CD4-positive, alpha-beta T cell (primary cell): ENCODE data around the gene HTR4. TPM values are rescaled to one million over a fixed set of nuclear protein-coding genes. Genes with fewer than 3 reads are reported as not detected.

Experiments
- ATAC-seq: fragments of 200-7000 bp; cut with Tn5 transposase; one replicate; pipeline ENCODE4 v1.10.0; 2022; ENCODE audit warnings: mild to moderate bottlenecking; ENCODE audit not compliant: poor library complexity
- CTCF ChIA-PET: fragments of 350-600 bp; sonication (Branson Sonifier 250); formaldehyde crosslinking; loops from one replicate; lab custom pipeline; 2021; ENCODE audit warnings: antibody characterized with exemption, inconsistent platforms; lab: Charles Lee
- POLR2A ChIA-PET: fragments of 350-600 bp; sonication (Branson Sonifier 250); formaldehyde crosslinking; loops from one replicate; lab custom pipeline; 2021; ENCODE audit warnings: antibody characterized with exemption, inconsistent platforms; lab: Charles Lee
- DNase-seq, 14 experiments: peaks; one replicate each; pipeline ENCODE4 v3.0.0-alpha.2; 2013 to 2020; ENCODE audit warnings: mixed read lengths in 2 of 14
- H3K27ac ChIP-seq, 2 donors: one replicate each; pipeline versions ENCODE4 v1.5.1 to v1.7.0; 2013; ENCODE audit warnings: low read length in 2 of 2, low read depth in 1 of 2, mild to moderate bottlenecking in 1 of 2
- H3K27me3 ChIP-seq, 2 experiments: 1 replicate in 1 of 2; 2 replicates in 1 of 2; pipeline versions ENCODE4 v1.6.1 to v1.7.0; 2013; ENCODE audit warnings: low read length in 2 of 2, control low read depth in 1 of 2, mild to moderate bottlenecking in 1 of 2, moderate library complexity in 1 of 2; ENCODE audit not compliant: insufficient read depth in 2 of 2, control insufficient read depth in 1 of 2
- H3K36me3 ChIP-seq: one replicate; pipeline ENCODE4 v1.6.1; 2013; ENCODE audit warnings: low read length, control low read depth; ENCODE audit not compliant: insufficient read depth
- H3K4me1 ChIP-seq: one replicate; pipeline ENCODE4 v1.6.1; 2013; ENCODE audit warnings: low read length, control low read depth; ENCODE audit not compliant: insufficient read depth
- H3K4me3 ChIP-seq: one replicate; pipeline ENCODE4 v1.5.1; 2013; ENCODE audit warnings: mild to moderate bottlenecking, low read length, moderate library complexity
- H3K9me3 ChIP-seq, 2 experiments: 1 replicate in 1 of 2; 2 replicates in 1 of 2; pipeline versions ENCODE4 v1.6.1 to v1.7.0; 2013; ENCODE audit warnings: low read length in 2 of 2, mild to moderate bottlenecking in 2 of 2, control low read depth in 1 of 2, moderate library complexity in 1 of 2; ENCODE audit not compliant: control insufficient read depth in 1 of 2, insufficient read depth in 1 of 2
- H3K27ac Mint-ChIP-seq: one replicate; pipeline ENCODE4 v1.8.0; 2020; ENCODE audit warnings: mixed read lengths
- H3K27me3 Mint-ChIP-seq: one replicate; pipeline ENCODE4 v1.8.0; 2021; ENCODE audit warnings: mixed read lengths
- H3K36me3 Mint-ChIP-seq: one replicate; pipeline ENCODE4 v1.8.0; 2021; ENCODE audit warnings: low read depth, mixed read lengths
- H3K4me1 Mint-ChIP-seq: one replicate; pipeline ENCODE4 v1.8.0; 2021; ENCODE audit warnings: low read depth, mixed read lengths
- H3K4me3 Mint-ChIP-seq: one replicate; pipeline ENCODE4 v1.8.0; 2020; ENCODE audit warnings: mild to moderate bottlenecking, mixed read lengths
- H3K9me3 Mint-ChIP-seq: one replicate; pipeline ENCODE4 v1.8.0; 2020; ENCODE audit warnings: mixed read lengths
- intact Hi-C, 2 experiments: fragments of 100-400 bp; cut with DNase I in 1 of 2; cut with micrococcal nuclease in 1 of 2; formaldehyde crosslinking; loops; one replicate each; pipeline versions ENCODE4 v1.15.1 to v1.9.0; 2023 to 2025; cut with DNase I, micrococcal nuclease
- total RNA-seq, 174 experiments: library from RNA in 2 of 174; stranded (reverse) in 2 of 174; gene quantifications; one replicate each; pipeline ENCODE4 v1.2.3 and lab custom pipeline; 2021 to 2026
- TF ChIP-seq, protein P1 (sequence below): fragments of 200-600 bp; IDR thresholded peaks from one replicate; pipeline ENCODE4 v1.8.0; 2022; ENCODE audit warnings: antibody characterized with exemption, mild to moderate bottlenecking

HTR4 gene
- total RNA-seq, 2 experiments from 2014 or later, result not detected

DNA sequence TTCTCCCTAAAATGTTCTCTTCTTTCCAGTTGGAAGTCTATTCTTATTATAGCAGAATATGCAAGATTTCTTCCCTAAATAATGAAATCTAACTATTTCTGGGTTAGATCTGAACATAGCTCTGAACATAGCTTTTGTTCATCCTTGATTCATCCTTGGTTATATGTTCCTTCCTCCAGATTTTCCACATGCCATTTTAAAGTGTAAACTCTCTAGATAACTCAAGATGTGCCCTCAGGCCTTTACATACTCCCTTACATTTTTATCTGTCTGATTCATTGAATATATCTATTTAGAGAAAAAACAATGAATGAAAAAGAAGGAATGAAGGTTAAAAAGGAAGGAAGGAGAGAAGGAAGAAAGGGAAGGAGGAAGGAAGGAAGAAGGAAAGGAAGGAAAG is 169.7 kb downstream of the HTR4 start:
- intact Hi-C loops, result loop anchor here (5.0 to 10.0 kb wide), 2 partner anchors 307 to 310 kb away; no protein-coding TSS in a partner anchor
- H3K4me3 ChIP-seq, result no peak overlapping the region
- H3K27ac ChIP-seq, result no peak overlapping the region
- H3K27me3 ChIP-seq, result peaks cover 2 to 11% of the 10 kb centered on the region in 2 experiments
- H3K36me3 Mint-ChIP-seq, result no peaks in the 10 kb centered on the region
- H3K9me3 ChIP-seq, result no peaks in the 10 kb centered on the region
- H3K36me3 ChIP-seq, result no peaks in the 10 kb centered on the region
- H3K4me3 Mint-ChIP-seq, result no peak overlapping the region
- DNase-seq (no peak), ATAC-seq (no peak)
- no peaks in the 10 kb centered on the region for H3K4me1 ChIP-seq
- ChIA-PET POLR2A (no interaction called here), CTCF (no interaction called here)
- H3K9me3 Mint-ChIP-seq, result no peaks in the 10 kb centered on the region
- no peaks in the 10 kb centered on the region for H3K4me1 Mint-ChIP-seq
- no peak overlapping the region for H3K27ac Mint-ChIP-seq
- H3K27me3 Mint-ChIP-seq, result peaks cover 55% of the 10 kb centered on the region
- TF ChIP-seq, protein P1, sequence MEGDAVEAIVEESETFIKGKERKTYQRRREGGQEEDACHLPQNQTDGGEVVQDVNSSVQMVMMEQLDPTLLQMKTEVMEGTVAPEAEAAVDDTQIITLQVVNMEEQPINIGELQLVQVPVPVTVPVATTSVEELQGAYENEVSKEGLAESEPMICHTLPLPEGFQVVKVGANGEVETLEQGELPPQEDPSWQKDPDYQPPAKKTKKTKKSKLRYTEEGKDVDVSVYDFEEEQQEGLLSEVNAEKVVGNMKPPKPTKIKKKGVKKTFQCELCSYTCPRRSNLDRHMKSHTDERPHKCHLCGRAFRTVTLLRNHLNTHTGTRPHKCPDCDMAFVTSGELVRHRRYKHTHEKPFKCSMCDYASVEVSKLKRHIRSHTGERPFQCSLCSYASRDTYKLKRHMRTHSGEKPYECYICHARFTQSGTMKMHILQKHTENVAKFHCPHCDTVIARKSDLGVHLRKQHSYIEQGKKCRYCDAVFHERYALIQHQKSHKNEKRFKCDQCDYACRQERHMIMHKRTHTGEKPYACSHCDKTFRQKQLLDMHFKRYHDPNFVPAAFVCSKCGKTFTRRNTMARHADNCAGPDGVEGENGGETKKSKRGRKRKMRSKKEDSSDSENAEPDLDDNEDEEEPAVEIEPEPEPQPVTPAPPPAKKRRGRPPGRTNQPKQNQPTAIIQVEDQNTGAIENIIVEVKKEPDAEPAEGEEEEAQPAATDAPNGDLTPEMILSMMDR, result no peak

DNA sequence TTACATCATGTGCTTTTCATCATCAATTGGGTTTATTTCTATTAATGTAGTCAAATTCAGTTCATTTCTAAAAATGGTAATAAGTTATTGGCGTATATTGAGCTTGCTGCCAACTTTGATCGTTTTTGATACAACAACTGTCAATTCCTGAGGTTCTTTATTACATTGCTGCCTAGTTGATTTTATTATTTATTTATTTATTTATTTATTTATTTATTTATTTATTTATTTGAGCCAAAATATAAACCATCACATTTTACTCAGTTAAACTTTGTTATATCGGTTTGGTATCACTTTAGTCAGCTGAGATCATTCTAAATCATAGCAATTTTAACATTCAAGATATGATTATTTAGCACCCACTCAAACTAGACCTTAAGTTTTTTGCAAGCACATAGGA is 170.6 kb downstream of the HTR4 start:
- ChIA-PET CTCF (no interaction called here), POLR2A (no interaction called here)
- Histone ChIP-seq H3K36me3 (no peaks in the 10 kb centered on the region), H3K9me3 (no peaks in the 10 kb centered on the region), H3K27me3 (peaks cover 2 to 11% of the 10 kb centered on the region in 2 experiments), H3K4me3 (no peak overlapping the region), H3K4me1 (no peaks in the 10 kb centered on the region), H3K27ac (no peak overlapping the region)
- intact Hi-C loops, result loop anchor here (5.0 to 10.0 kb wide), 2 partner anchors 306 to 309 kb away; no protein-coding TSS in a partner anchor
- ATAC-seq, result no peak
- H3K4me3 Mint-ChIP-seq, result no peak overlapping the region
- no peaks in the 10 kb centered on the region for H3K4me1 Mint-ChIP-seq
- DNase-seq, result no peak
- no peaks in the 10 kb centered on the region for H3K36me3 Mint-ChIP-seq
- TF ChIP-seq, protein P1, result no peak
- no peaks in the 10 kb centered on the region for H3K9me3 Mint-ChIP-seq
- H3K27ac Mint-ChIP-seq, result no peak overlapping the region
- peaks cover 54% of the 10 kb centered on the region for H3K27me3 Mint-ChIP-seq

DNA sequence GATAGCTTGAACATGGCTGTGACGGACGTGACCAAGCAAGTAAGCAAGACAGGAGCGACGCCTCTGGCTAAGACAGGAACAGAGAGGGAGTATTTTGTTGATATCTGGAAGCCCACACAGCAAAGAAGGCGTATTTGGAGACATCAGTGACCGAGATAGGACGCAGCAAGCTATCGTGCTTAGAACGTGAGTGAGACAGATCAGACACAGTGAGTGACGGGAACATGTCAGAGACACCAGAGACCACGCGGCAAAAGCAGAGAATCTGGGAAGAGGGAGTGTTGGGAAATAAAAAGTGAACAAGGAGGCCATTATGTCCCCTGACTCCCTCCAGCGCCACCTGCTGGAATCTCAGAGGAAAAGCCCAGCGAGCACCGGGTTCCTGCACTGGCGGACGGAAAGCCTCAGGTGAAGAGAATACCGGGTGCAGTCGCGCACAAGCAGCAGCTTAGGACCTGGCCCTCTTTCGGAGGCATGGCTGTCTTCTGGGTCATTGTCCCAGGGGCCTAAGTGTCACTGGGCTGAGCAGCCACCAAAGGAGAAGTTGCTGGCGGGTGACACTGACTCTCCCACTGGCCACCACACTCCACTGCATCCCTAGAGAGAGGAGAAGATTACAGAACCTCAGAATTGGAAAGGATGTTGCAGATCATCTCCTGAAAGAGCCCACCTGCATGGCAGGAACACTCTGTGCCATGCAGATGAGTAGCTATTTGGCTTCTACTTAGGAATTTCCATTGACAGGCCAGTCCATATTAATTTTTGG is 171.4 kb downstream of the HTR4 start:
- H3K36me3 ChIP-seq, result no peaks in the 10 kb centered on the region
- Mint-ChIP-seq H3K27me3 (peaks cover 56% of the 10 kb centered on the region), H3K36me3 (no peaks in the 10 kb centered on the region), H3K4me3 (no peak overlapping the region), H3K4me1 (no peaks in the 10 kb centered on the region), H3K9me3 (no peaks in the 10 kb centered on the region), H3K27ac (no peak overlapping the region)
- H3K27ac ChIP-seq, result no peak overlapping the region
- POLR2A ChIA-PET, result no interaction called here
- no peak overlapping the region for H3K4me3 ChIP-seq
- TF ChIP-seq, protein P1, result peak; percentile 60
- peak; percentile 29 to 72 (median 42) for DNase-seq
- H3K27me3 ChIP-seq, result peaks cover 2 to 11% of the 10 kb centered on the region in 2 experiments
- intact Hi-C loops, result loop anchor here (5.0 to 10.0 kb wide), 2 partner anchors 306 to 308 kb away; no protein-coding TSS in a partner anchor
- H3K9me3 ChIP-seq, result no peaks in the 10 kb centered on the region
- peak; percentile 55 for ATAC-seq
- CTCF ChIA-PET, result no interaction called here
- no peaks in the 10 kb centered on the region for H3K4me1 ChIP-seq
